Progenitor cell of endocrine pancreas (in vitro differentiated cells): ENCODE data around the gene CTNNBL1. TPM values are rescaled to one million over a fixed set of nuclear protein-coding genes. Genes with fewer than 3 reads are reported as not detected.

Experiments used
- DNase-seq: peaks from one replicate; pipeline ENCODE4 v3.0.0; 2021; ENCODE audit warnings: low spot score; ENCODE audit not compliant: unreplicated experiment
- H3K27ac Mint-ChIP-seq: 2 replicates; pipeline ENCODE4 v1.8.0; 2021; ENCODE audit warnings: mild to moderate bottlenecking, moderate library complexity, mixed read lengths
- H3K27me3 Mint-ChIP-seq: 2 replicates; pipeline ENCODE4 v1.8.0; 2021; ENCODE audit warnings: mixed read lengths
- H3K36me3 Mint-ChIP-seq: 2 replicates; pipeline ENCODE4 v1.8.0; 2022; ENCODE audit warnings: mixed read lengths; ENCODE audit not compliant: insufficient read depth
- H3K4me1 Mint-ChIP-seq: 2 replicates; pipeline ENCODE4 v1.8.0; 2021; ENCODE audit warnings: low read depth, mixed read lengths
- H3K4me3 Mint-ChIP-seq: 2 replicates; pipeline ENCODE4 v1.8.0; 2021; ENCODE audit warnings: low read depth, mild to moderate bottlenecking, moderate library complexity, mixed read lengths
- H3K9me3 Mint-ChIP-seq: 2 replicates; pipeline ENCODE4 v1.8.0; 2021; ENCODE audit warnings: low read depth, mixed read lengths
- total RNA-seq: library from RNA; stranded (reverse); gene quantifications from 2 replicates; pipeline ENCODE4 v1.2.1, GENCODE V29; 2021
- TF ChIP-seq, protein P1 (sequence below): fragments of 200-600 bp; sonication (generic); IDR thresholded peaks from one replicate; pipeline ENCODE4 v1.5.0; 2021; ENCODE audit warnings: antibody characterized with exemption, mild to moderate bottlenecking; ENCODE audit not compliant: unreplicated experiment

CTNNBL1 gene
- total RNA-seq, 1 donor from 2014 or later: 60.4 TPM

- TF ChIP-seq, protein P1, sequence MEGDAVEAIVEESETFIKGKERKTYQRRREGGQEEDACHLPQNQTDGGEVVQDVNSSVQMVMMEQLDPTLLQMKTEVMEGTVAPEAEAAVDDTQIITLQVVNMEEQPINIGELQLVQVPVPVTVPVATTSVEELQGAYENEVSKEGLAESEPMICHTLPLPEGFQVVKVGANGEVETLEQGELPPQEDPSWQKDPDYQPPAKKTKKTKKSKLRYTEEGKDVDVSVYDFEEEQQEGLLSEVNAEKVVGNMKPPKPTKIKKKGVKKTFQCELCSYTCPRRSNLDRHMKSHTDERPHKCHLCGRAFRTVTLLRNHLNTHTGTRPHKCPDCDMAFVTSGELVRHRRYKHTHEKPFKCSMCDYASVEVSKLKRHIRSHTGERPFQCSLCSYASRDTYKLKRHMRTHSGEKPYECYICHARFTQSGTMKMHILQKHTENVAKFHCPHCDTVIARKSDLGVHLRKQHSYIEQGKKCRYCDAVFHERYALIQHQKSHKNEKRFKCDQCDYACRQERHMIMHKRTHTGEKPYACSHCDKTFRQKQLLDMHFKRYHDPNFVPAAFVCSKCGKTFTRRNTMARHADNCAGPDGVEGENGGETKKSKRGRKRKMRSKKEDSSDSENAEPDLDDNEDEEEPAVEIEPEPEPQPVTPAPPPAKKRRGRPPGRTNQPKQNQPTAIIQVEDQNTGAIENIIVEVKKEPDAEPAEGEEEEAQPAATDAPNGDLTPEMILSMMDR: no peak
- no peak overlapping the region for H3K27ac Mint-ChIP-seq
- no peak for DNase-seq
- H3K9me3 Mint-ChIP-seq: no peaks in the 10 kb centered on the region
- H3K36me3 Mint-ChIP-seq: peaks cover 18% of the 10 kb centered on the region
- peaks cover 4% of the 10 kb centered on the region for H3K4me1 Mint-ChIP-seq
- H3K4me3 Mint-ChIP-seq: no peak overlapping the region
- no peaks in the 10 kb centered on the region for H3K27me3 Mint-ChIP-seq
Measured at GRCh38 chr20:37733416-37733815, 39.6 kb downstream of the CTNNBL1 start.

DNA sequence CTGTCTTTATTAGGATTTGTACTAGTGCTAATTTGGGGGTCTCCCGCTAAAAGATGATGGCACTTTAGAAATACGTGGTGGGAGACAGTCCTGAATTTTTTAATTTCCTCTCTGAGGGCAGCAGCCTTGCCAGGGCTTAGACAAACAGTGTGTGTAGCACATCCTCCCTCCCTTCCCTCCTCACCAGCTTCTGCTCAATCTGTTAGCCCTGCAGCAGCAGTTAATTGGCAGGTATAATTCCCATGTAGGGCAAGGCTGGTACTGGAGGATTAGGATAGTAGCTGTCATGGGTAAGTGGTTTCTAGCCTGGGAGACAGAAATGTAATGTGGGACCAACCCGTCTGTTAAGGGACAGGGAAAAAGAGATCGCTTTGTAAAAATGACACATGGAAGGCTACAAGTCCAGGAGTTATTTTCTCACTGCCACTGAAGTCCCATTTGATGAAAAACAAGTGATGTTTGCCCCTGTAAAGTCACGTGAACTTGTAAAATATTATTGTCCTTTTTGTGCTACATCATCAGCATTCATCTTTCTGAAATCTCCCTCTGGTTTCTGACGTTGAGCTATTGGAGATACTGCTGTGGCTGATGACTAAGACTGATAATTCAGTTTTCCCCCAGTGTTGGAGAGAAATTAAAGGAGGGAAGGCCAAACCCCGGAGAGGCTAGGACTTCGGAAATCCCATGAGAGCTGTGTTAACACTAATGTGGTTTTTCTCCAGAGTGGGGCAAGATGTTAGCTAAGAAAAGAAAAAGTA lies 40.6 kb downstream of the CTNNBL1 start:
- Mint-ChIP-seq H3K4me3 (no peak overlapping the region), H3K9me3 (no peaks in the 10 kb centered on the region), H3K4me1 (peaks cover 2% of the 10 kb centered on the region), H3K27me3 (no peaks in the 10 kb centered on the region), H3K36me3 (peaks cover 21% of the 10 kb centered on the region), H3K27ac (no peak overlapping the region)
- TF ChIP-seq, protein P1: no peak
- DNase-seq: no peak

GRCh38 chr20:37735541-37735940 lies 41.7 kb downstream of the CTNNBL1 start:
- H3K27ac Mint-ChIP-seq: no peak overlapping the region
- peaks cover 2% of the 10 kb centered on the region for H3K4me1 Mint-ChIP-seq
- no peaks in the 10 kb centered on the region for H3K9me3 Mint-ChIP-seq
- no peak overlapping the region for H3K4me3 Mint-ChIP-seq
- H3K36me3 Mint-ChIP-seq: peaks cover 23% of the 10 kb centered on the region
- no peaks in the 10 kb centered on the region for H3K27me3 Mint-ChIP-seq
- no peak for DNase-seq
- TF ChIP-seq, protein P1: no peak

DNA sequence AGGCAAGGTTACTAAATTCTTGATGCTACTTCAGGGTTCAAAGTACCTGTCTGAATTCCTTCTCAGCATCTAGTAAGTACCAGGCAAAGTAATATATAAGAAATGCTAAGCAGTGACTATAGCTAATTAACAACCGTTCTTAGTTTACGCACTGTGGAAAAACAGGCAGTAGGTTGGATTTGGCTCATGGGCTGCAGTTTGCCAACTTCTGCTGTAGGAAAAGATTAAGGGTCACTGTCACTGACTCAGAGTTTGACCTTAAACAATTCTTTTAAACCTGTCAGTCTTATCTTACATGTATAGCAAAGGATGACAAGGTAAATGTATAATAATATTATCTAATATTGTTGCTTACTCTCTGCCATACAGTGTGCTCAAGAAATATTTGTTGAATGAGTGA lies 42.3 kb downstream of the CTNNBL1 start:
- Mint-ChIP-seq H3K4me1 (peaks cover 4% of the 10 kb centered on the region), H3K4me3 (no peak overlapping the region), H3K36me3 (peaks cover 23% of the 10 kb centered on the region), H3K9me3 (no peaks in the 10 kb centered on the region), H3K27me3 (no peaks in the 10 kb centered on the region), H3K27ac (no peak overlapping the region)
- no peak for DNase-seq
- TF ChIP-seq, protein P1: no peak

GRCh38 chr20:37737826-37738420 lies 44.1 kb downstream of the CTNNBL1 start:
- TF ChIP-seq, protein P1: no peak
- H3K27me3 Mint-ChIP-seq: no peaks in the 10 kb centered on the region
- peaks cover 8% of the 10 kb centered on the region for H3K4me1 Mint-ChIP-seq

More at GRCh38 chr20:37737826-37738420, 44.1 kb downstream of the CTNNBL1 start:
- Mint-ChIP-seq H3K36me3 (peaks cover 20% of the 10 kb centered on the region), H3K4me3 (no peak overlapping the region), H3K27ac (no peak overlapping the region), H3K9me3 (no peaks in the 10 kb centered on the region)
- DNase-seq: no peak
